ENCODE measurements around the gene RNF212.

The RNF212 gene

GRCh38 chr4:1112821-1113182 is 562 bp downstream of the RNF212 start:
- no peak for DNase-seq

- no peak for DNase-seq
Measured at GRCh38 chr4:1112174-1112820, 1.1 kb downstream of the RNF212 start.

GRCh38 chr4:1111259-1111809 is 2.0 kb downstream of the RNF212 start:
- DNase-seq = no peak

GRCh38 chr4:1109898-1110506 is 3.4 kb downstream of the RNF212 start:
- DNase-seq = no peak

- DNase-seq = no peak
Measured at GRCh38 chr4:1109333-1109732, 4.0 kb downstream of the RNF212 start.

- DNase-seq = no peak
Measured at GRCh38 chr4:1105662-1106061, 7.7 kb downstream of the RNF212 start.

- no peak for DNase-seq
Measured at GRCh38 chr4:1105067-1105466, 8.3 kb downstream of the RNF212 start.

- DNase-seq = no peak
Measured at GRCh38 chr4:1104647-1105046, 8.7 kb downstream of the RNF212 start.

GRCh38 chr4:1099684-1100335 is 13.6 kb downstream of the RNF212 start:
- DNase-seq = no peak

- DNase-seq = no peak
Measured at GRCh38 chr4:1099270-1099669, 14.1 kb downstream of the RNF212 start.

GRCh38 chr4:1098311-1098925 is 14.9 kb downstream of the RNF212 start:
- no peak for DNase-seq

- DNase-seq = no peak
Measured at GRCh38 chr4:1097553-1097952, 15.8 kb downstream of the RNF212 start.

GRCh38 chr4:1096841-1097240 is 16.5 kb downstream of the RNF212 start:
- no peak for DNase-seq

GRCh38 chr4:1094336-1094690 is 19.1 kb downstream of the RNF212 start:
- DNase-seq = no peak

- no peak for DNase-seq
Measured at GRCh38 chr4:1093391-1094335, 19.7 kb downstream of the RNF212 start.

GRCh38 chr4:1092983-1093361 is 20.4 kb downstream of the RNF212 start:
- DNase-seq = no peak

- no peak for DNase-seq
Measured at GRCh38 chr4:1092026-1092982, 21.1 kb downstream of the RNF212 start.

- no peak for DNase-seq
Measured at GRCh38 chr4:1091561-1091995, 21.8 kb downstream of the RNF212 start.

- DNase-seq = no peak
Measured at GRCh38 chr4:1090465-1091440, 22.6 kb downstream of the RNF212 start.

- no peak for DNase-seq
Measured at GRCh38 chr4:1090036-1090435, 23.3 kb downstream of the RNF212 start.

Measured in NCI-H524 treated with DMSO at 0.1 percent for 48 hours (cell line).